Type B pancreatic cell (in vitro differentiated cells): ENCODE data around the gene SEM1. TPM values are rescaled to one million over a fixed set of nuclear protein-coding genes. Genes with fewer than 3 reads are reported as not detected.
"Not testable (repeated sequence)": the region's sequence is repeated elsewhere in the genome, so short reads cannot be mapped to it uniquely, and the experiment has no call there.

Experiments used
- DNase-seq: peaks from one replicate; pipeline ENCODE4 v3.0.0; 2021; ENCODE audit warnings: mixed read lengths; ENCODE audit not compliant: unreplicated experiment; ENCODE audit errors: extremely low spot score
- H3K27ac Mint-ChIP-seq: 2 replicates; pipeline ENCODE4 v1.8.0; 2021; ENCODE audit warnings: mild to moderate bottlenecking, mixed read lengths
- H3K27me3 Mint-ChIP-seq: 2 replicates; pipeline ENCODE4 v1.8.0; 2021; ENCODE audit warnings: mixed read lengths
- H3K36me3 Mint-ChIP-seq: 2 replicates; pipeline ENCODE4 v1.8.0; 2021; ENCODE audit warnings: mixed read lengths
- H3K4me1 Mint-ChIP-seq: one replicate; pipeline ENCODE4 v1.8.0; 2021; ENCODE audit warnings: mixed read lengths; ENCODE audit not compliant: unreplicated experiment
- H3K4me3 Mint-ChIP-seq: 2 replicates; pipeline ENCODE4 v1.8.0; 2021; ENCODE audit warnings: mild to moderate bottlenecking, mixed read lengths
- H3K9me3 Mint-ChIP-seq: 2 replicates; pipeline ENCODE4 v1.8.0; 2021; ENCODE audit warnings: mixed read lengths
- long read RNA-seq: library from polyadenylated mRNA; unstranded; transcript quantifications from one replicate; pipeline ENCODE4 v2.0.0, GENCODE V29; 2020
- total RNA-seq: library from RNA; stranded (reverse); gene quantifications from 2 replicates; pipeline ENCODE4 v1.2.1, GENCODE V29; 2021; ENCODE audit warnings: low replicate concordance
- TF ChIP-seq, protein P1 (sequence below): fragments of 200-600 bp; sonication (generic); conservative IDR thresholded peaks from 2 replicates; pipeline ENCODE4 v1.5.0; 2021; ENCODE audit warnings: antibody characterized with exemption, mild to moderate bottlenecking

Gene SEM1
- total RNA-seq = 62.5 and 62.6 TPM in 2 replicates
- long read RNA-seq, transcript SEM1-201 (3 exons, 1,314 nt) = major isoform, 66 of 97 reads
- long read RNA-seq, partial matches to known transcripts = 1 of 97 reads
- long read RNA-seq, other reads (novel, unspliced or antisense) = 29 of 97 reads

DNA sequence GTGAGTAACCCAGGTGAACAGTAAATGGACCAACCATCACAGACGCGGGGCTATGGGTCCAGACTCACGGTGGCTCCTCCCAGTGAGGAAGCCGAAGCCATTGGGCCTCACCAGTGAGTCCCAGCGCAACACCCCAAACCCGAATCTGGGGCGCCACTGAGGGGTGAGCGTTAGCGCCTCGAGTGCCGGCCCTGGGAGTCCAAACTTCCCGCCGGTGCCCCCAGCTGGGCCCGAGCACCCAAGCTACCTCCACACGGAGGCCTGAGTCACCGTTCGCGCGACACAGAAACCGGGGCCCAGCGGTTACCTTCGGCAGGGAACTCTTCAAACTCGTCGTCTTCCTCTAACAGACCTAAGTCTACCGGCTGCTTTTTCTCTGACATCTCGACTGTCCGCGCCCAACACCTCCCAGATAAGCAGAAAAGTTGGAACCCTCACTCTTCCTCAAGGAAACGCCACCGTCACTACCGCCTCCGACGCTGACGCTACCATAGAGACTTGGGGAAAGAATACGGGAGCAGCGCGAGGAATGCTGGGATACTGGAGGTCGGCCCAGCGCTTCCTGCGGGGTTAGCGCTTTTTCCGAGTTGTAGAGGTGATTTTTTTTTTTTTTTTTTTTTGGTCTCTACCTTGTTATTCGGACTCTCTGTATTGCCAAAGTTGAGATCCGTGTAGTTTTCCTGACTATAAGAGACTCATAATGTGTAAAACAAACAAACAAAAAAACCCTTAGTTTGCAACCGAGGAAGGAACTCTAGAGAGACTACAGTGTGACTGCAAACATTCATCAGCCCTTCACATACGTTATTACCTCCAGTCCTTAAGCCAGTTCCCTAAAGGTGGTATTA, at the start of gene SEM1:
Gene SEM1, minus strand, starts transcription at position 466 of the 848 bp plus-strand sequence. Its CDS starts 83 bp downstream, at position 383.
- Mint-ChIP-seq H3K27ac (peak within 1 kb of the TSS; percentile 98), H3K36me3 (peaks cover 8% of the 10 kb centered on the region), H3K4me3 (peak within 1 kb of the TSS; percentile 99), H3K9me3 (peaks cover 7% of the 10 kb centered on the region), H3K4me1 (peaks cover 23% of the 10 kb centered on the region), H3K27me3 (no peaks in the 10 kb centered on the region)
- TF ChIP-seq, protein P1, sequence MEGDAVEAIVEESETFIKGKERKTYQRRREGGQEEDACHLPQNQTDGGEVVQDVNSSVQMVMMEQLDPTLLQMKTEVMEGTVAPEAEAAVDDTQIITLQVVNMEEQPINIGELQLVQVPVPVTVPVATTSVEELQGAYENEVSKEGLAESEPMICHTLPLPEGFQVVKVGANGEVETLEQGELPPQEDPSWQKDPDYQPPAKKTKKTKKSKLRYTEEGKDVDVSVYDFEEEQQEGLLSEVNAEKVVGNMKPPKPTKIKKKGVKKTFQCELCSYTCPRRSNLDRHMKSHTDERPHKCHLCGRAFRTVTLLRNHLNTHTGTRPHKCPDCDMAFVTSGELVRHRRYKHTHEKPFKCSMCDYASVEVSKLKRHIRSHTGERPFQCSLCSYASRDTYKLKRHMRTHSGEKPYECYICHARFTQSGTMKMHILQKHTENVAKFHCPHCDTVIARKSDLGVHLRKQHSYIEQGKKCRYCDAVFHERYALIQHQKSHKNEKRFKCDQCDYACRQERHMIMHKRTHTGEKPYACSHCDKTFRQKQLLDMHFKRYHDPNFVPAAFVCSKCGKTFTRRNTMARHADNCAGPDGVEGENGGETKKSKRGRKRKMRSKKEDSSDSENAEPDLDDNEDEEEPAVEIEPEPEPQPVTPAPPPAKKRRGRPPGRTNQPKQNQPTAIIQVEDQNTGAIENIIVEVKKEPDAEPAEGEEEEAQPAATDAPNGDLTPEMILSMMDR = no peak
- peak; percentile 75 for DNase-seq

DNA sequence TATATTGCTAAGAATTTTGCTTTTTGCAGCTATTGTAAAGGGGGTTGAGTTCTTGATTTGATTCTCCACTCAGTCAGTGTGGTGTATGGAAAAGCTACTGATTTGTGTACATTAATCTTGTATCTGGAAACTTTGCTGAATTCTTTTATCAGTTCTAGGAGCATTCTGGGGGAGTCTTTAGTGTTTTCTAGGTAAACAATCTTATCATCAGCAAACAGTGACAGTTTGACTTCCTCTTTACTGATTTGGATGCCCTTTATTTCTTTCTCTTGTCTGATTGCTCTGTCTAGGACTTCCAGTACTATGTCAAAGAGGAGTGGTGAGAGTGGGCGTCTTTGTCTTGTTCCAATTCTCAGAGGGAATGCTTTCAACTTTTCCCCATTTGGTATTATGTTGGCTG, 48.2 kb upstream of the SEM1 start:
- not testable (repeated sequence) for H3K27me3 Mint-ChIP-seq, H3K36me3 Mint-ChIP-seq, H3K4me1 Mint-ChIP-seq, H3K27ac Mint-ChIP-seq, DNase-seq, H3K9me3 Mint-ChIP-seq, H3K4me3 Mint-ChIP-seq

DNA sequence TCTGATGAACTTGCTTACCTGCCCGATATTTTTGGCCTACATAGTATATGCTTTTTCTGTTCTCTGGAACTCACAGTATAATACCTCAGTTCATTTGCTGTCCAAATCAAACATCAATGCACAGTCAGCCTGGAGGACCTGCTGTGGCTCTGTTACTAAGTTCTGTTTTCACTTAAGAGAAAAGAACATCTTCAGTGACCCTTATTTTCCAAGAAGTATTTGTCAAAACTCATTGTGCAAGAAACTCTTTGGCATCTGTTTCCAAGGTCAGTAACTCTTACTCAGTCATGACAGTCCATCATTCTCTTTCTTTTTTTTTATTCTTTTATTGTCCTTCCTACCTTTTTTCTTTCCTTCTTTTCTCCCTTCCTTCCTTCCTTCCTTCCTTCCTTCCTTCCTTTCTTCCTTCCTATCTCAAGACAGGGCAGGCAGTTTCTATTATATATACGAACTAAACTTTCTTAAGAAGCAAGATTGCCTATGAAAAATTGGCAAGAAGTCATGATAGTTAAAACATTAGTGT, 37.8 kb upstream of the SEM1 start:
- H3K27me3 Mint-ChIP-seq = no peaks in the 10 kb centered on the region
- no peaks in the 10 kb centered on the region for H3K4me1 Mint-ChIP-seq
- no peaks in the 10 kb centered on the region for H3K9me3 Mint-ChIP-seq
- no peak overlapping the region for H3K4me3 Mint-ChIP-seq
- TF ChIP-seq, protein P1 = no peak
- no peak for DNase-seq
- no peaks in the 10 kb centered on the region for H3K36me3 Mint-ChIP-seq
- H3K27ac Mint-ChIP-seq = no peak overlapping the region

DNA sequence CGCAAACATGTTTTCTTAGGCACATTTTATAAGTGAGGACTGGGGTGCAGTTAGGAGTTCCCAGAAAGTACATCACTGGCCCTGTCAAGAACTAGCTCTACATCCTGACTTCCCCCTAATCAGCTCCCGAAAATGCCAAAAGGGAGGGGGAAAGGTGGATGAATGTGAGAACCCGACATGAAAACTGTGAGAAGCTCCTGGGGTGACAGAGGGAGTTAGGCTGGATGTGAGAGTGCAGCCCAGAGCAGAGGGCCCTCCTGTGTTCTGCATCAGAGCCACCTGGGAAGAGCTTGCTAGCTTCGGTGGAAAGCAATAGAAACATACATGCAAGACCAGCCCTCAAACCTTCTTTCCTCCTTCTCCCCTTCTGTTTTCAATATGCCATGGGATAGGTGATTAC, 30.5 kb upstream of the SEM1 start:
- TF ChIP-seq, protein P1 = no peak
- no peak for DNase-seq
- Mint-ChIP-seq H3K36me3 (no peaks in the 10 kb centered on the region), H3K4me1 (no peaks in the 10 kb centered on the region), H3K9me3 (no peaks in the 10 kb centered on the region), H3K27ac (no peak overlapping the region), H3K4me3 (no peak overlapping the region), H3K27me3 (peaks cover 17% of the 10 kb centered on the region)

DNA sequence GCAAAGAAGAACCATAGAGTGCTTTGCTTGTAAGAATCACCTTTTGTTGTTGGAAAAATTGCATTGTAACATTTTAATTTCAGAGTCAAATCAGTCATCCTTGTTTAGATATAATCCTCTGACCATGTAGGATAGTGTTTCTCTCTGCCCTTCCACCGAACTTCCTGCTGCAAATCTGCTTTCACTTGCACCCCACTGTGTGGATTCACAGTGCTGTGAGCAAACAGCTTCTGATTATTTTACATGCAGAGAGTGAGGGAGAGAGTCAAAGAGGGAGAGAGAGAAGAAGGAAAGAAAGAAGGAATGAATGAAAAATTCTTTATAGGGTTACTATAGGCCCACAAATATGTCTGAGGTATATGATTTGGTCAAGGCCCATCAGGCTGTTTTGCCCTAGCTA, 30.0 kb upstream of the SEM1 start:
- Mint-ChIP-seq H3K36me3 (no peaks in the 10 kb centered on the region), H3K27me3 (peaks cover 17% of the 10 kb centered on the region), H3K9me3 (no peaks in the 10 kb centered on the region), H3K4me1 (no peaks in the 10 kb centered on the region), H3K27ac (no peak overlapping the region), H3K4me3 (no peak overlapping the region)
- TF ChIP-seq, protein P1 = no peak
- no peak for DNase-seq

DNA sequence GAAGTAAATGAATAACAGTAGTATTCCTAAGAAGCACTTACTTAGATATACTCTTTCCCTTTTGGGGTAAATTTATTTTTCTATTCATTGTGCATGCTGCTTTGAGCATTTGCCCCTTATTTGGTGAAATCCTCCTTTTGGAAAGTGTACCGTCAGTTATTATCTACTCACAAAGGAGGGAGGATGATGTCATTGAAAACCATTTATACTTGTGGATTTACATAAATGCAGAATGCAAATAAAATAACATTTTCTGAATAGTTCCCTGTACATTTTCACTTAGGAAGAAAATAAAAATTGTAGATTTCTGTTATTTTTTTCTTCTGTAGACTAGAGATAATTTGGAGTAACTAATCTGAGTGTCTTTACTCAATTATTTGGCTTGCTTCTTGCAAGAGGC, 29.5 kb upstream of the SEM1 start:
- no peak overlapping the region for H3K4me3 Mint-ChIP-seq
- TF ChIP-seq, protein P1 = no peak
- no peaks in the 10 kb centered on the region for H3K9me3 Mint-ChIP-seq
- H3K36me3 Mint-ChIP-seq = no peaks in the 10 kb centered on the region
- H3K4me1 Mint-ChIP-seq = no peaks in the 10 kb centered on the region
- no peak for DNase-seq
- H3K27me3 Mint-ChIP-seq = peaks cover 17% of the 10 kb centered on the region
- H3K27ac Mint-ChIP-seq = no peak overlapping the region
